HG03432 (cell line): ENCODE results near the gene TRIM36.

Experiments
- ATAC-seq: cut with Tn5 transposase; IDR thresholded peaks from one replicate; pipeline ENCODE4 v1.9.1; 2021; ENCODE audit warnings: mild to moderate bottlenecking, moderate library complexity; ENCODE audit not compliant: unreplicated experiment

TRIM36 gene

GRCh38 chr5:115169487-115170133 lies at the start of gene TRIM36:
TSS of gene TRIM36 (minus strand) at chr5:115169908. CDS start at chr5:115169634, 274 bp downstream.
- peak; percentile 99 for ATAC-seq

DNA sequence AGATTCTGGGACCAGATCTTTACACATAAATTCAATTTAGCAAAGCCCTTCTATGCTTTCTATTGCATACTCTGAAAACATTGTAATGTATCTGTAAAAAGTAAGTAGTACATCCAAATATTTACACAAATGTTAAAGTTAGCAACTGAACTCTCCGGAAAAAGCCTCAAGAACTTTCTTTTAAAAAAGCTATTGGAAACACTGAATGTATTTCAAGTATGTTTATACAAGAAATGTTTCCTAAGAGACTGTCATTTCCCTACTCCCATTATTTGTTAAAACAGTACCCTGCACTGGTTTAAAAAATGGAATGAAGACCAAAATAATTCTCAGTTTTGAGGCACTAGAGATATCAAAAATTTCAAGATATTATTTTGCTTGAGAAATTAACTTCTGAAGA lies 44.8 kb upstream of the TRIM36 start:
- ATAC-seq: no peak

- ATAC-seq: peak; percentile 99
These were observed 39.6 kb upstream of the TRIM36 start for GRCh38 chr5:115209279-115209678.

DNA sequence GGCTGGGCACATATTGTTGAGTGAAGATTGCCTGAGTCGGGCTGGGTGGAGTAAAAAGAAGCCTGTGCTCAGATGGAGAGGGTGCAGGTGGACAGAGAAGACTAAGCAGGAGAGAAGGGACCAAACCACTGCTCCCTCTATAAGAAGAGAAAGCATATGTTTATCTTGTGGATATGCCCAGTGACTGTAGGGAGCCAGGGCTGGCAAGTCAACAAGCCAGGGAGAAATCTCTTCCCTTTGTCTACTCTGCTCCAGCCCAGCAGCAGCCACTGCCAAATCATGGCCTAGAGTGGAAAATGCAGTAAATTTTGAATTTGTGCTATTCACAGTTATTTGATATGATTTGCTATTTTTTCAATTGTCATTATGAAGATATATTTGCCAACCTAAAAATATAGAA lies 33.2 kb upstream of the TRIM36 start:
- no peak for ATAC-seq

- no peak for ATAC-seq
These were observed 26.5 kb upstream of the TRIM36 start for GRCh38 chr5:115196161-115196560.

GRCh38 chr5:115194676-115195075 lies 25.0 kb upstream of the TRIM36 start:
- ATAC-seq: no peak

DNA sequence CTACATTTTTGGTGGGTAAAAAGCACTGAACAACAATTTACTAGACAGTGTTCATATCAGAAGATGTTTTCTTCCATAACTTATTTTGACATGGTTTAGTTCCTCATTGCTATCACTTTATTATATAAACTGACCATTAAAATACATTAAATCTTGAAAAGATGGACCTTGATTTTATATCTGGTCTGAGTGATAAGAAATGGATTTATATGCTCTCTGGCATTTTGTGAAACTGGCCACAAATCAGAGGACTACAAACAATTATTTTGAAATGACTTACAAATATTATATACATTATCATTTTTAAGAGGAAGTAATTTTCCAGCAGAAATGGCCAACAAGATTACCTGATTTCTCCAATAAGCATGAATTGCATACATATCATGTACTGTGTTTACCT lies 23.6 kb upstream of the TRIM36 start:
- no peak for ATAC-seq

- no peak for ATAC-seq
These were observed 22.4 kb upstream of the TRIM36 start for GRCh38 chr5:115192098-115192497.

GRCh38 chr5:115191474-115192031 lies 21.8 kb upstream of the TRIM36 start:
- ATAC-seq: no peak

GRCh38 chr5:115190388-115190787 lies 20.7 kb upstream of the TRIM36 start:
- no peak for ATAC-seq

DNA sequence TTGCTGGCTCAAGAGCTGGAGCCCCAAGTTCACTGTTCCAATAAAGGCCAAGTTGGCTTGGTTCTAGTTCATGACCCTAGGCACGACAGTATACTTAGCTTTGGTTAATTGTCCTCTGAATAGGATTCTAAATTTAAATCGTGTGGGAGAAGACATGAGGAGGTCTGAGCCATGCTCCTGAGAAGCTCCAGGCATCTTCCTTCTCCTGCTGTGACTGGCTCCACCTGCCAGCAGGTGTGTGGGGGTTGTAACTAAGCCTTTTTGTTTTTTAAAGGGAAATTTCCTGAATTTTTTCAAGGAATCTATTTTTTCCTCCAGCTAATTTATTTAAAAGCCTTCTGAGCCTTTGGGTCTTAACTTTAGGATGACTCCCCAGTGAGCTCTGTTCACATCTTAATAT lies 20.2 kb upstream of the TRIM36 start:
- no peak for ATAC-seq

GRCh38 chr5:115186794-115187193 lies 17.1 kb upstream of the TRIM36 start:
- ATAC-seq: no peak

- ATAC-seq: no peak
These were observed 15.1 kb upstream of the TRIM36 start for GRCh38 chr5:115184770-115185169.

GRCh38 chr5:115181757-115182156 lies 12.0 kb upstream of the TRIM36 start:
- no peak for ATAC-seq

GRCh38 chr5:115180165-115180709 lies 10.5 kb upstream of the TRIM36 start:
- ATAC-seq: peak; percentile 75

DNA sequence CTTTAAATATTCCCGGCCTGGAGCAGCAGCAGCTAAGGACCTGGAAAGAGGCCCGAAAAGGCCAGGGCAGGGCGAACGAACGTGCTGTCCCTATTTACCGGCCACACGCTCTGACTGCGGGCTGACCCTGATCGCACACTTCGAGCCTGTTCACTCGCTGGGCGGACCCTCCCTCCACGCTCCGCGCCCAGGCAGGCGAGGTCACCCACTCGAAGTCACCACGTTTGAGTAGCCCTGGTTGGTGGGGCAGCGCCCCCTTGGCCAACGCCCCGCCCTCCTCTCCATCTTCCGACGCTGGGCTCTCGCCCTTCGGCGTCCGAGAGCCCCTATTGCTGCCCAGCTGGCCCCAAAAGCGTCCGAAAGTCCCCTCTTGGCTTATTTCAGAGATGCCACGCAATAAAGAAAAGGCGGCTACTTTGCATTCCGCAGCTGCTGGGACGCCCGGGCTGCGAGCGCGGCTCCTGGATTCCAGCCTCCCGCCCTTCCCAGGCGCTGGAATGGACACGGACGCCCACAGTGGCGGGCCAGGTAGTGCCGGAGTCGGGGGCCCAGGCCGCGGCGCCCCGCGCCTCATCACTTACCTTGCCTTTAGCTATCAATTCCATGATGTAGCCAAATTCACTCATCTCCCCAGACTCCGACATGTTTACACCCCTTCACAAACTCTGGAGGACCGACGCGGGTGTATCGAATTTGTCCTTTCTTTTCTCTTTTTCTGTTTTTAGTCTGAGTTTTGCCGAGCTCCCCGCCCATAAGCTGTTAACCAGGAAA lies 9.9 kb upstream of the TRIM36 start:
- ATAC-seq: peak; percentile 44

- no peak for ATAC-seq
These were observed 9.3 kb upstream of the TRIM36 start for GRCh38 chr5:115179030-115179393.

DNA sequence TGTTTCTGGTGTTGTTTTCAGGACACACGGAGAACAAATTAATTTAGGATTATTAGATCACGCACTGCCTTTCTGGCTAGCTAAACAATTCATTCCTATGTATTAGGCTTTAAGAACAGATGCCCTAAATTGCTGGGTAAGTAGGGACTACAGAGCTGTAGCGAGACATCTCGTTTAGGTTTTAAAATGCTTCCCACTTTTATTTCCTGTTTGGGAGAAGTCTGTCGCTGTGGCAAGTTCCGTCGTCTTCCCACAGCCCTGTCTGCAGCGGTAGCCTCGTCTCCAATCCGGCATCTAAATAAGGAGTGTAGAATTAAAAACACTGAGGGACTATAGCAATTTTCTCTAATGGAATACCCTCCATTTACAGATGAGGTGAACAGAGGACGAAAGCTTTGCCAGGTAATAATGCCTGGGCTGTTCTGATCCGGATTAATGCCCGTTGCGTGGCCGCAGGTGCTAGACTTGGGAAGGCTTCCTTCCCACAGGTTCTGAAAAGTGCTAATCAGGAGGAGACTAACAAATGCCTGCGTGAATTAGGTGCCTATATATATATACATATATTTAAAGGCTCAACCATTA lies 1.3 kb upstream of the TRIM36 start:
- no peak for ATAC-seq

GRCh38 chr5:115170134-115170928 lies 623 bp upstream of the TRIM36 start:
- peak; percentile 58 for ATAC-seq

DNA sequence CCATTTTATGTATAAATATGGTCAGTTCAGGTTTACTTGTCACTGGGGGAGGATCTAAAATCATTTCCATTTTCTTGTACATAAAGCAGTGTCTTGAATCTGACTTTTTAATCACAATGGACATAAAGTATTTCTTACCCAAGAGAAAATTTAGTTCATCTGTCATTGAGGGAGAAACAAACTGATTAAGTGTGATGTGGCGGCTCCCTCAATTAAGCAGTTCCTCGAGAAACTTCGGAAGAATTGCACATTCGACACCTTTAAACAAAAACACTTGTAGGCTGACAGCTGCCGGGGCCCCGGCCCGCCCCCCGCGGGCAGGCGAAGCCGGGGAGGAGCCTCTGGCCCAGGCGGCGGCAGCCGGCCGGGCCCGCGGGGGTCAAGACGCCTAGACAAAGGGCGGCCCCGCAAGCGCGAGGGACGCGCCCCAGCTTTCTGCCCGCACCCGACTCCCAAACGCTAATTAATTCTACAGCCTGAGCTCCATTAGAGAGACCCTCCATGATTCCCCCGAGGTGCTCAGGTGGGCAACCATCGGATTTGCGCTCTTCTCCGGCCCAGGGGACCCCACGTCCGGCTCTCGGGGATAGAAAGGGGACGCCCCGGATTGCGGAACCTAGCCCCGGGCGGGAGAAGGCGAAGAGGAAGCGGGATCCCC lies 750 bp downstream of the TRIM36 start:
- ATAC-seq: peak; percentile 9
